GM19372 (cell line): ENCODE measurements around the gene CEMIP2.
"Not testable (repeated sequence)": the region's sequence is repeated elsewhere in the genome, so short reads cannot be mapped to it uniquely, and the experiment has no call there.

ENCODE experiments used
- ATAC-seq: cut with Tn5 transposase; IDR thresholded peaks from one replicate; pipeline ENCODE4 v1.9.1; 2021; ENCODE audit warnings: mild to moderate bottlenecking, low read depth, moderate library complexity; ENCODE audit not compliant: unreplicated experiment

Gene CEMIP2

GRCh38 chr9:71681104-71681707 lies 87.1 kb downstream of the CEMIP2 start:
- ATAC-seq: peak; percentile 40

DNA sequence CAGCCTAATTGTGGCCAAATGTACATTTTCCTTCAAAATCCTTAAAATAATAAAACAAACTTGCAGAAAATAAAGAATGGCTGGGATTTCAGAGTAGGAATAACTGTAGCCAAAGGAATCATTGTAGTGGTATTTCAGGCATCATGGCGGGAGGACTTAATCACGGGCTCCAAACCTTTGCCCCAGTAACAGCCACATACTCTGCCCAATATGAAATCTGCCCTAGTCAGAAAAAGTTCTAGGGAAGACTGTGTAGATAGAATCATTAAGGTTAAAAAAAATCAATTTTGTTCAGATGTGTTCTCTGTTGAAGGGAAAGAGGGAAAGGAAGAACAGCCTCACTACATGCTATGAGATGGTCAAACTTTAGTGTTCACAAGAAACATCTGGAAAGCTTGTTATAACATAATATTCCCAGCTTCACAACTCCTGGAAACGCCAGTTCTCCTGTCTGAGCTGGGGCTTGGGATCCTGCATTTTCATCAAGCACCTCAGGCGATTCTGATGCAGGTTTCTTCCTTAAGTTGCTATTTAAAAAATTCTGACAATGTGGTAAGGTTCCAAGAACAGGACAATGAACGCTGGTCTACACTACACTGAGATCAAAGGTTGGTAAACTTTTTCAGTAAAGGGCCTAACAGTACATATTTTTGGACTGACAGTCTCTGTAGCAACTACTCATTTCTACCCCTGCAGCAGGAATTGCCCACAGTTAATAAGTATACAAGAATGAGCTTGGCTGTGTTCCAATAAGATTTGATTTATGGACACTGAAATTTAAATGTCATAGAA lies 87.9 kb downstream of the CEMIP2 start:
- ATAC-seq: no peak

- no peak for ATAC-seq
Observed at GRCh38 chr9:71678999-71679398, 89.3 kb downstream of the CEMIP2 start.

GRCh38 chr9:71677209-71677608 lies 91.1 kb downstream of the CEMIP2 start:
- no peak for ATAC-seq

- ATAC-seq: peak; percentile 50
Observed at GRCh38 chr9:71676460-71676859, 91.9 kb downstream of the CEMIP2 start.

- no peak for ATAC-seq
Observed at GRCh38 chr9:71675857-71676165, 92.5 kb downstream of the CEMIP2 start.

DNA sequence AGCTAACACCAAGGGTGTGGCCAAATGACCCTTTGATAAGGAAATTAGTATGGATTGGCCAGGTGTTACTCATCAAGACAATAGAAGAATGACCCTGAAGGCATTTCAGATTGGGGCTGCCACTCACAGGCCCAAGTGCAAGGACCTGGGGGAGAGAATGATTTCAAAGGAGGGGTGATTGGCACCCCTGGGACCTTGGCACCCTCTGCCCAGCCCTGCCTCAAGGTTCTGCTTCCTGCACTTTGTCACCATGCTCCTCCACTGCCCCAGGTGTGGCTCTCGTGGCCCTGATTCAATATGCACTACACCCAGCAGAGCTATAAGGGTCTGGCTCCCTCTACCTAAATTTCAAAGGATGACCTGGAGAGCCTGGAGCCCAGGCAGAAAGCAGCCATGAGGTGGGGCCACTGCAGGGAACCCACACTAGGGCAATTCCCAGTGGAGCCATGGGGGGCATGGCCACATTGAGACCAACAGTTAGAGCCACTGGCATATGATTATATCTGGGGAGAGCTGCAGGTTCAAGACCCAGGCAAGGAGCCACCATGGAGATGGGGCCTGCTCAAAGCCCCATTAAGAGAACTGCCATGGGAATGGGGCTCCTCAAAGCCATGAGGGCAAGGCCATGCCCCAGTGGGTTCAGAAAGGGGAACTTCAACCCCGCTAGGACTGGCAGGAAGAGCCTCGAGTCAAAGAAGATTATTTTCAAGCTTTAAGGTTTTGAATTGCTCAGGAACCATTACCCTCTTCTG lies 93.0 kb downstream of the CEMIP2 start:
- ATAC-seq: no peak

GRCh38 chr9:71672573-71672972 lies 95.7 kb downstream of the CEMIP2 start:
- ATAC-seq: no peak

DNA sequence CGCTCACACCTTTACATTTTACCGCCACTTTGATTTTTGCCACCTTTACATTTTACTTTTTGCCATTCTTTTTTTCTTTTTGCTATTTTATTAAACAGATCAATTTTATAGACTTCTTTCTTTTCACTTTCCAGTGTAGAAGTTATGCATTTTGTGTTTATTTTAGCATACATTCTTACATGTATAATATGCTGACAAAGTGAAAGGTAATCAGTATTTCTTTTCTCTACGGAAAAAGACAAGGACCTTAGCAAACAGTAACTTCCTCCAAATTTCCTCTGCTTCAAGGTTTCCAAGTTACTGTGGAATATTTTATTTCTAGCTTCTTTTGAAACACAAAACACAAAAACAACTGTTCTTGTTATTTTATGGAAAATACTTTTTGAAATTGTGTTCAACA lies 97.0 kb downstream of the CEMIP2 start:
- ATAC-seq: no peak

- no peak for ATAC-seq
Observed at GRCh38 chr9:71670121-71670520, 98.2 kb downstream of the CEMIP2 start.

DNA sequence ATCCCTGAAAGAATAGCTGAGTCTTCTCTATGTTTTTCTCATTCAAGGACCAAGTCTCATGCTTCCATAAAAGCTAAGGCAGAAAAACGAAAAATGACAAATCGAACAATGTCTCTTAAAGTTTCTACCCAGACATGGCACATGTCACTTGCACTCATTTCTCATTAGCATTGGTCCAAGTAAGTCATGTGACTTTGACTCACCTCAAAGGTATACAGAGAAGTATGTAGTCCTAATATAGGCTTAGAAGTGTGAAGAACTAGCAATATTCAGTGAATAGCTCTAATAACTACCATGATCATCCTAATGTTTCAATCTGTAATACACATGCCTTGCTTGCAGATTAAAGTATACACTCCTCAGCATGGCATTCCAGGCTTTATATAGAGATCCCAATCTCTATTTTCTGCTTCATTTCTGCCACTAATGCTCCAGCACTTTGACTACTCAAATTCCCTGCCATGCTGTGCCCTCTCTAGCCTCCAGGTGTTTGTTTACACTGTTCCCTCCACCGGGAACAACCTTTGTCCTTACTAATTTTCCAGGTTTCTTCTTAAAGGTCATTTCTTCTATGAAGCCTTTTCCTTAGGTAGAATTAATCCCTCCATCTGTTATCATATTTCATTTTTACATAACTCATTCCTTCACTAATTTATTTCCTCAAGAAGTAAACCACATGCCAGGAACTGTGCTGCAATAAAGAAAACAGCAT lies 98.9 kb downstream of the CEMIP2 start:
- ATAC-seq: no peak

- ATAC-seq: no peak
Observed at GRCh38 chr9:71668717-71669116, 99.6 kb downstream of the CEMIP2 start.

GRCh38 chr9:71665247-71665646 lies 103.1 kb downstream of the CEMIP2 start:
- ATAC-seq: no peak

GRCh38 chr9:71664566-71664965 lies 103.7 kb downstream of the CEMIP2 start:
- ATAC-seq: no peak

- ATAC-seq: no peak
Observed at GRCh38 chr9:71663931-71664459, 104.3 kb downstream of the CEMIP2 start.

DNA sequence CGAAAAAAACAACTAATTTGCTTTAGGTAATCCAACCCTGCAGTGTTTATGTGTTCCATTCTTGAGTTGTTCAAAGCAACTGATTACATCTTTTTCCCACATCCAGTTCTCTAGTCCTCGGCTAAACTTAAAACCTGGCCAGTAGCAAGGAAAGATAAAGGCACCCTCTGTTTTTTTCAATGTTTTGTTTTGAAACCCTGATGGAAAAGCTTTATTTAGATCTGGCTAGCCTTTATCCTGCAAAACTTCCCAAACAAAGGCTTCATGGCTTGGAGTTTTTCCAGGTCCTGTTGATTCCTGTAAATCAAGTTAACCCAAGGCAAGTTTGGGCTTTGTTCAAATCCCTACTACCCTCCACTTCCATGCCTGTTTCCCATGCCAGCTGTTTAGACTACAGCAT lies 105.1 kb downstream of the CEMIP2 start:
- ATAC-seq: no peak

- no peak for ATAC-seq
Observed at GRCh38 chr9:71662082-71662481, 106.2 kb downstream of the CEMIP2 start.

GRCh38 chr9:71657276-71657675 lies 111.0 kb downstream of the CEMIP2 start:
- ATAC-seq: not testable (repeated sequence)

DNA sequence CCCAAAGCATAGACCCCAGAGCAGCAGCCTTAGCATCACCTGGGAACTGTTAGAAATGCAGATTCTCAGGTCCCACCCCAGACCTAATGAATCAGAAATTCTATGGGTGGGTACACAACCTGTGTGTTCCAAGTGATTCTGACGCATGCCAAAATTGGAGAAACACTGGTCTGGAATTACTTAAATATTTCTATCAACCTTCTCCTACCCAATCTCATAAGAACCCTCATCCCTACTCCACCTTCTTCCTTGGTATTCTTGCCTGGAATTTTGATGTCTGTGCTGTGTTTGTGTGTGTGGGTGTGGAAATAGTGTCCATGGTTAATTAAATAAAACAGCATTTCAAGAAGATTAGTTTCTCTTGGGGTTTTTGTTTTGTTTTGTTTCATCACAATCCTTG lies 111.8 kb downstream of the CEMIP2 start:
- ATAC-seq: no peak

GRCh38 chr9:71655778-71656177 lies 112.5 kb downstream of the CEMIP2 start:
- ATAC-seq: no peak

GRCh38 chr9:71655141-71655540 lies 113.2 kb downstream of the CEMIP2 start:
- no peak for ATAC-seq
